ENCODE measurements around the gene HYDIN.

DNA sequence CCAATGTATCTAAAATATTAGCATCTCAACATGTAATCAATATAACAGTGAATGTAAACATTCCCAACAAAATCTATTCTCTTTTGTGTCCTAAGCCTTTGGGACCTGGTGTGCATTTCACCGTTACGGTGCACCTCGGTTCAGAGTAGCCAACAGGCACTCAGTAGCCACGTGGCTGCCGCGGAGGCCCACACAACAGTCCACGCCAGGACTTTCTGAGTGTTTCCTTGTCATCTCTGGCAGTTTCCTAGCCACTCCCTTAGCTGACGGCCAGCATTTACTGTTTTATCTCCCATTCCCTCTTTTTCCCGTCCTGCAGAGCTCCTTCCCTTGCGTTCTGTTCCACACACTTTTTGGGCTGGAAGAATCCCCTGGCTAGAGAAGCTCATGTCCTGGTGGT is 465.9 kb downstream of the HYDIN start:
- TF ChIP-seq, protein P1, sequence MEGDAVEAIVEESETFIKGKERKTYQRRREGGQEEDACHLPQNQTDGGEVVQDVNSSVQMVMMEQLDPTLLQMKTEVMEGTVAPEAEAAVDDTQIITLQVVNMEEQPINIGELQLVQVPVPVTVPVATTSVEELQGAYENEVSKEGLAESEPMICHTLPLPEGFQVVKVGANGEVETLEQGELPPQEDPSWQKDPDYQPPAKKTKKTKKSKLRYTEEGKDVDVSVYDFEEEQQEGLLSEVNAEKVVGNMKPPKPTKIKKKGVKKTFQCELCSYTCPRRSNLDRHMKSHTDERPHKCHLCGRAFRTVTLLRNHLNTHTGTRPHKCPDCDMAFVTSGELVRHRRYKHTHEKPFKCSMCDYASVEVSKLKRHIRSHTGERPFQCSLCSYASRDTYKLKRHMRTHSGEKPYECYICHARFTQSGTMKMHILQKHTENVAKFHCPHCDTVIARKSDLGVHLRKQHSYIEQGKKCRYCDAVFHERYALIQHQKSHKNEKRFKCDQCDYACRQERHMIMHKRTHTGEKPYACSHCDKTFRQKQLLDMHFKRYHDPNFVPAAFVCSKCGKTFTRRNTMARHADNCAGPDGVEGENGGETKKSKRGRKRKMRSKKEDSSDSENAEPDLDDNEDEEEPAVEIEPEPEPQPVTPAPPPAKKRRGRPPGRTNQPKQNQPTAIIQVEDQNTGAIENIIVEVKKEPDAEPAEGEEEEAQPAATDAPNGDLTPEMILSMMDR (IDR thresholded peaks at IDR 0.05): no peak
- no peak for TF ChIP-seq POLR2AphosphoS5 (IDR thresholded peaks at IDR 0.05)
- TF ChIP-seq POLR2A (IDR thresholded peaks at IDR 0.05): no peak

All from suprapubic skin (tissue), 4 donors.